Smooth muscle cell (in vitro differentiated cells): ENCODE data around the gene SGTA. TPM values are rescaled to one million over a fixed set of nuclear protein-coding genes. Genes with fewer than 3 reads are reported as not detected.

Source experiments
- DNase-seq: peaks from one replicate; lab custom pipeline; 2025; ENCODE audit not compliant: unreplicated experiment; lab: John Stamatoyannopoulos, UW
- H2AFZ ChIP-seq: fragments of 200-600 bp; sonication (generic); 2 replicates; pipeline ENCODE4 v1.6.0; 2016; ENCODE audit warnings: antibody characterized with exemption, low read depth, mild to moderate bottlenecking
- H3F3A ChIP-seq: fragments of 200-600 bp; sonication (generic); 2 replicates; pipeline ENCODE4 v1.6.0; 2017; ENCODE audit warnings: antibody characterized with exemption, low read depth
- H3K27ac ChIP-seq: fragments of 200-600 bp; sonication (generic); 2 replicates; pipeline ENCODE4 v1.5.1; 2016; ENCODE audit warnings: low read depth, mild to moderate bottlenecking
- H3K27me3 ChIP-seq: fragments of 200-600 bp; sonication (generic); 2 replicates; pipeline ENCODE4 v1.6.1; 2016; ENCODE audit warnings: low read depth, mild to moderate bottlenecking
- H3K36me3 ChIP-seq: fragments of 200-600 bp; sonication (generic); 2 replicates; pipeline ENCODE4 v1.5.1; 2016; ENCODE audit warnings: low read depth
- H3K4me1 ChIP-seq: fragments of 200-600 bp; sonication (generic); 2 replicates; pipeline ENCODE4 v1.5.1; 2016; ENCODE audit warnings: low read depth
- H3K4me2 ChIP-seq: fragments of 200-600 bp; sonication (generic); 2 replicates; pipeline ENCODE4 v1.6.0; 2016; ENCODE audit warnings: mild to moderate bottlenecking
- H3K4me3 ChIP-seq: fragments of 200-600 bp; sonication (generic); 2 replicates; pipeline ENCODE4 v1.5.1; 2016; ENCODE audit warnings: mild to moderate bottlenecking
- H3K79me2 ChIP-seq: fragments of 200-600 bp; sonication (generic); 2 replicates; pipeline ENCODE4 v1.6.0; 2016; ENCODE audit warnings: low read depth, mild to moderate bottlenecking
- H3K9ac ChIP-seq: fragments of 200-600 bp; sonication (generic); 2 replicates; pipeline ENCODE4 v1.6.0; 2016; ENCODE audit warnings: low read depth
- H3K9me3 ChIP-seq: fragments of 200-600 bp; sonication (generic); replicated peaks from 2 replicates; pipeline ENCODE4 v1.5.1; 2016; ENCODE audit warnings: low read depth
- H4K20me1 ChIP-seq: fragments of 200-600 bp; sonication (generic); 2 replicates; pipeline ENCODE4 v1.6.0; 2016; ENCODE audit warnings: low read depth
- WGBS: methylation state at CpG from one replicate; pipeline ENCODE4 v1.1.7; 2016; ENCODE audit warnings: low lambda C conversion rate; 5-methylcytosine and 5-hydroxymethylcytosine counted together
- polyA plus RNA-seq: library from polyadenylated mRNA; unstranded; fragments of >200 nt; fragmentation: Nextera tagmentation; extraction: Ambion mirVana; gene quantifications from 2 replicates; pipeline ENCODE4 v1.2.1, GENCODE V29; 2016
- total RNA-seq: library from RNA; depleted of rRNA; stranded (reverse); fragments of >200 nt; gene quantifications from 2 replicates; pipeline ENCODE4 v1.2.3, GENCODE V29; 2014
- TF ChIP-seq, protein P1 (sequence below): fragments of 200-600 bp; sonication (generic); IDR thresholded peaks from 2 replicates; pipeline ENCODE4 v1.5.1; 2017; ENCODE audit warnings: borderline replicate concordance, mild to moderate bottlenecking, antibody characterized with exemption; ENCODE audit not compliant: insufficient read depth, poor library complexity, severe bottlenecking

The SGTA gene
- total and polyA plus RNA-seq, 2 experiments from 2014 or later = 34.4 to 71.2 TPM

DNA sequence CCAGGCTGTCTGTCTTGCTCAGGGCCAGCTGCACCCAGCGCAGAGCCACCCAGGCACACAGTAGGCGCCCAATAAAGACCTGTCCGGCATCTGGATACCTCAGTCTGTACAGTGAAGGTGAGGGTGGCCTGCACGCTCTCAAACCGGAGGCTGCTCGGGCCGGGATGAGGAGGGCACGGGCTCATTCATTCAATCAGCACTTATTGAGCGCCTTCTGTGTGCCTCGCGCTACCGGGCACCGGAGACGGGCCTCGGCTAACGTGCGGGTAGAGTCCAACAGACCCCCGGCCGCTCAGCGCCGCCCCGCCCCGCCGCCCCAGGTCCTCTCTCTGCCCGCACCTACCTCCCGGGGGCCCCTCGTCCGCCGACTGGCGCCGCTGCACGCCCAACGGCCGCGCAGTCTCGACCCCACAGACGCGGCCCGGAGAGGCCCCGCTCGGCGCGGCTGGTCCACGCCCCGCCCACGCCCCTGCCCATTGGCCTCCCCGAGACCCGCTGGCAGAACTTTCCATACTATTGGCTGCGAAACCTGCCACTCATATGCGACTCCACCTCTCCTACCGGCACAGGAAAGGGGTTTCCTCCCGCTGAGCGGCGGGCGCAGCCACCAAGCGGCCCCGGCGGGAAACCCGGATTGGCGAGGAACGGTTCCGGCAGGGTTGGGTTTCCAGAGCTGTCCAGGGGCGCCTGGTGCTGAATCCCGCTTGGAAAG is 43.3 kb downstream of the SGTA start, which contains the start of gene SLC39A3:
SLC39A3 (minus strand) TSS at position 416 of the 712 bp plus-strand sequence. CDS start 2,760 bp downstream, outside the sequence.
- Histone ChIP-seq H3K36me3 (peaks cover 4% of the 10 kb centered on the region), H3K27ac (no peak within 1 kb of the TSS), H3K4me1 (no peaks in the 10 kb centered on the region), H3K9ac (peak within 1 kb of the TSS; percentile 53), H3K79me2 (no peaks in the 10 kb centered on the region), H3K27me3 (no peaks in the 10 kb centered on the region), H2AFZ (peak within 1 kb of the TSS; percentile 67), H3K4me3 (peak within 1 kb of the TSS; percentile 82), H3K9me3 (no peaks in the 10 kb centered on the region), H3K4me2 (peak within 1 kb of the TSS; percentile 96), H3F3A (no peaks in the 10 kb centered on the region), H4K20me1 (no peaks in the 10 kb centered on the region)
- under 1% methylated on average over 40 of the region's 64 CpGs for WGBS
- TF ChIP-seq, protein P1, sequence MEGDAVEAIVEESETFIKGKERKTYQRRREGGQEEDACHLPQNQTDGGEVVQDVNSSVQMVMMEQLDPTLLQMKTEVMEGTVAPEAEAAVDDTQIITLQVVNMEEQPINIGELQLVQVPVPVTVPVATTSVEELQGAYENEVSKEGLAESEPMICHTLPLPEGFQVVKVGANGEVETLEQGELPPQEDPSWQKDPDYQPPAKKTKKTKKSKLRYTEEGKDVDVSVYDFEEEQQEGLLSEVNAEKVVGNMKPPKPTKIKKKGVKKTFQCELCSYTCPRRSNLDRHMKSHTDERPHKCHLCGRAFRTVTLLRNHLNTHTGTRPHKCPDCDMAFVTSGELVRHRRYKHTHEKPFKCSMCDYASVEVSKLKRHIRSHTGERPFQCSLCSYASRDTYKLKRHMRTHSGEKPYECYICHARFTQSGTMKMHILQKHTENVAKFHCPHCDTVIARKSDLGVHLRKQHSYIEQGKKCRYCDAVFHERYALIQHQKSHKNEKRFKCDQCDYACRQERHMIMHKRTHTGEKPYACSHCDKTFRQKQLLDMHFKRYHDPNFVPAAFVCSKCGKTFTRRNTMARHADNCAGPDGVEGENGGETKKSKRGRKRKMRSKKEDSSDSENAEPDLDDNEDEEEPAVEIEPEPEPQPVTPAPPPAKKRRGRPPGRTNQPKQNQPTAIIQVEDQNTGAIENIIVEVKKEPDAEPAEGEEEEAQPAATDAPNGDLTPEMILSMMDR = no peak
- DNase-seq = peak; percentile 95

DNA sequence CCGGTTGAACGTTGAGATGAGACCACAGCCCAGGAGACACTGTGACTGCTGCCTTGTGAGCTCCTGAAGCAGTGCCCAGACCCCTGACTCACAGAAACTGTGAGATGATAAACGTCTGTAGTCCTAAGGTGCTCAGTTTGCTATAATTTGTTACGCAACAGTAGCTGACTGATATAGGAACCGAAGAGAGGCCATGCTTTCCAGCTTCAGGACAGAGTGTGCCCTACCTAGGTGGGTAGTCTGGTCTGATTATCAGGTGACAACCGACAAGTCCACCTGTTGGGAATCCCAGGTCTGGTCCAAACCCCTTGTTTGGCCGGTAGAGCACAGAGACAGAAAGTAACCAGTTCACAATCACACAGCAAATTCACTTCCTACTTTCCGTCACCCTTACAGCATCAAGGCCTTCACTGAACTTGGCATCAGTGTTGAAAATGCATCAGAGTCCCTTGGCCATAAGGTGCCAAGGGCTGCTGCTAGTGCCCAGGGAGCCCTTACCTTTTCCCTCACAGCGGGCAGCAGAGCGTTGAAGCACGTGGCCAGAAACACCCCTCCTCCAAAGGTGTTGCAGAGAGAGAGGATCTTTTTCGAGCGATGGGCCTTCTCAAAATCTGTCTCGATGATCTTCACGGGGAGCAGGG is 46.4 kb downstream of the SGTA start:
- Histone ChIP-seq H3K27ac (no peak overlapping the region), H3K9me3 (no peaks in the 10 kb centered on the region), H3K9ac (no peak overlapping the region), H3K27me3 (no peaks in the 10 kb centered on the region), H3K36me3 (peaks cover 4% of the 10 kb centered on the region), H3K4me2 (no peak overlapping the region), H2AFZ (no peak overlapping the region), H3K4me3 (no peak overlapping the region), H3F3A (no peaks in the 10 kb centered on the region), H4K20me1 (no peaks in the 10 kb centered on the region), H3K79me2 (no peaks in the 10 kb centered on the region), H3K4me1 (no peaks in the 10 kb centered on the region)
- WGBS = 97% methylated on average over 15 of the region's 15 CpGs
- TF ChIP-seq, protein P1 = no peak
- DNase-seq = no peak

DNA sequence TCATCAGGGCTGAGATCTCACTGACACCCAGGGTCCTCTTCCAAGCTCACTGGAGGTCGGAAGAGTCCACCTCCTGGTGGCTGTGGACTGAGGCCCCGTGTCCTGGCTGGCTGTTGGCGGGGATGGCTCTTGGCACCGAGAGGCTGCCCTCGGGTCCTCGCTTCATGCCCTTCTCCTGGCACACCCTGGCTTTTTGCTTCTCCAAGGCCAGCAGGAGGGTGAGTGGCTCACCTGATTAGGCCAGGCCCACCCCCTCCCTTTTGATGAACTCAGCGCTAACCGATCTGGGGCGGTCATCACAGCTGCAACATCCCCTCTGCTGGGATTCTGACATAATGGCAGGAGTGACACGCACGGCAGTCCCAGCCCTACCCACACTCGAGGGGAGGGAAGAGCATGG is 47.7 kb downstream of the SGTA start:
- no peak overlapping the region for H2AFZ ChIP-seq
- no peak overlapping the region for H3K27ac ChIP-seq
- H3F3A ChIP-seq = no peaks in the 10 kb centered on the region
- no peak overlapping the region for H3K9ac ChIP-seq
- DNase-seq = no peak
- WGBS = over 99% methylated on average over 12 of the region's 12 CpGs
- H3K27me3 ChIP-seq = no peaks in the 10 kb centered on the region
- no peaks in the 10 kb centered on the region for H3K9me3 ChIP-seq
- H3K4me3 ChIP-seq = no peak overlapping the region
- TF ChIP-seq, protein P1 = no peak
- H3K79me2 ChIP-seq = no peaks in the 10 kb centered on the region
- no peaks in the 10 kb centered on the region for H3K4me1 ChIP-seq
- no peak overlapping the region for H3K4me2 ChIP-seq
- H4K20me1 ChIP-seq = no peaks in the 10 kb centered on the region
- H3K36me3 ChIP-seq = peaks cover 4% of the 10 kb centered on the region
